GM21381 (cell line): ENCODE results near the gene PMAIP1.
"Not testable (repeated sequence)": the region's sequence is repeated elsewhere in the genome, so short reads cannot be mapped to it uniquely, and the experiment has no call there.

Experiments used
- ATAC-seq: cut with Tn5 transposase; IDR thresholded peaks from one replicate; pipeline ENCODE4 v1.9.1; 2021; ENCODE audit warnings: mild to moderate bottlenecking, moderate library complexity; ENCODE audit not compliant: unreplicated experiment

PMAIP1 gene

DNA sequence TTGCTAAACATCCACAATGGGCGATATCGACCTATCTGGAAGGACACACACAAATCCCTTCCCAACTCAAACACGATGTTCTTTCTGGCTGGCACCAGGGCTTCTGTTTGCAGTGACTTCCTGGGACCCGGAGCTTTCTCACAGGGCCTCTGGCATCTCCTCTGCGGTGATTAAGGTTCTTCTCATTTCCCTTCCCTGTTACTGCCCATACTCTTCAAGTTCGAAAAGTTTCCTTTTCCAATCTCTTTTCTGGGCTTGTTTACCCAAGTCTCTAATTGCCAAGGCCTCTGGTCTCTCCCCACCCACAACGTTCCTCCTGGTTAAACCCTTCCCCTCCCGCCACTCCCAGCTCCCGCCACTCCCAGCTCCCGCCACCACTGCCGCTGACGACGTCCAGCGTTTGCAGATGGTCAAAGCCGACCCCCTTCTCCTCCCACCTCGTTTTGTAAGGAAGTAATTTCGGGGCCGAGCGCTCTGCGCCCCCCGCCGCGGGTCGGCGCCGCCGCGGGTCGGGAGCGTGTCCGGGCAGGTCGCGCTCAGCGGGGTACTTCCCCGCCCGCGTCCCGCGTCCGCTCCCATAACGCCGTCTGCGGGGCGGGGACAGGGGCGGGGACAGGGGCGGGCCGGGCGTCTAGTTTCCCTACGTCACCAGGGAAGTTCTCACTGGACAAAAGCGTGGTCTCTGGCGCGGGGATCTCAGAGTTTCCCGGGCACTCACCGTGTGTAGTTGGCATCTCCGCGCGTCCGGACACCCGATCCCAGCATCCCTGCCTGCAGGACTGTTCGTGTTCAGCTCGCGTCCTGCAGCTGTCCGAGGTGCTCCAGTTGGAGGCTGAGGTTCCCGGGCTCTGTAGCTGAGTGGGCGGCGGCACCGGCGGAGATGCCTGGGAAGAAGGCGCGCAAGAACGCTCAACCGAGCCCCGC, at the start of gene PMAIP1:
PMAIP1 (plus strand) TSS at position 699 of the 924 bp plus-strand sequence; CDS start at position 881, 182 bp downstream.
- peak; percentile 71 for ATAC-seq

DNA sequence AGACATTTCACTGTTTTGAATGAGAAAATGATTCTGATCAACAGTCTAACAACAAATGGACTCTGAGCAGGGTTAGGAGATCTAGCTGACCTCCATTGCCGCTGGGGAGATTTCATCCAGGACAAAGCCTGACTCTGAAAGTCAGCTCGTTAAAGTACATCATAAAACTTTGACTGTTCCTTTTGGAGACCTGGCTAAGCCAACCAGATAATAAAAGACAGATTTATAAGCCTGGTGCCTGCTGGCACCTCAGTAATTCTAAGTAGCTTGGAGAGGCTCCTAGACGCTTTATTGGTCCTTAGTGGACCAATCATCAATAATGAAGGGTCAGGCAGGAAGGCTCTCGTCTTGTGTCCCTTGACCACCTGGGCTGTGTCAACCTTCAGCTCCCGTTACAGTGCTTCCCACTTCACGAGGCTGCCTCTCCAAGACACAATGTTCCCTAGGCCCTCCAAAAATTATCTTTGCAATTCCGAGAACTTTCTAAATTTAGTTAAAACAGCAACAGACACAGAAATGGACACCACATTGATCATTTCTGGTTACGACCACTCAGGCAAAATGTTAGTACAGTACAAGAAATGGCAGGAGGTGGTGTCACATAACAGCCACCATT, 47.9 kb upstream of the PMAIP1 start:
- no peak for ATAC-seq

DNA sequence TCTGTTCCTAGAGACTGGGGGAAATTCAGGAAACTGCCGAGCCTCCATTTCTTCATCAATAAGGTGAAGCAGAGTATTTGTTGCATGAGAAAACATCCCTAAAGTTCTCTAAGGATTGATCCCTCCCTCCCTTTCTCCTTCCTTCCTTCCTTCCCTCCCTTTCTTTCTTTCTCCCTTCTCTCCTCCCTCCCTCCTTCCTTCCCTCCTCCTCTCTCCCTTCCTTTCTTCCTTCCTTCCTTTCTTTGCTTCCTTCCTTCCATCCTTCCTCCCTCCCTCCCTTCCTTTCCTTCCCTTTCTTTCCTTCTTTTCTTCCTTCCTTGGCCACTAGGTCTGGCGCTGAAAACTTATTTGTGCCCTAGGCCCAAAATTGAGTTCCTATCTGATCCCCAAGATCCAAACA, 47.2 kb upstream of the PMAIP1 start:
- no peak for ATAC-seq

DNA sequence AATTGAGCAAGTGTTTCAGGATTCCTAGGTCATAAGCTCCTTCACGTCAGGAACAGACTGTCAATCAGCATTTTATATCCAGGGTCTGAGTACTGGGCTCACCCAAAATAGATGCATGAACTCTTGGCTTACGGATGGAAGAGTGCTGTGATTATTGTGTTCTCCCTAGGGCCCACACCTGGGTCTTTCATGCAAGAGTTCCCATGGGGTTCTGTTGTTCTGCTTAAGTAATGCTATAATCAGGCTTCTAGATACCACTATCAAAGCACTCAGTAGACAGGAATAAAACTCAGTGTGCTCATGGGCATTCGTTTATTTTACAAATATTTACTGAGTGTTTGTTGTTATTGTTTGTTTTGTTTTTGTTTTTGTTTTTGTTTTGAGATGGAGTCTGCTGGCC, 46.4 kb upstream of the PMAIP1 start:
- no peak for ATAC-seq

DNA sequence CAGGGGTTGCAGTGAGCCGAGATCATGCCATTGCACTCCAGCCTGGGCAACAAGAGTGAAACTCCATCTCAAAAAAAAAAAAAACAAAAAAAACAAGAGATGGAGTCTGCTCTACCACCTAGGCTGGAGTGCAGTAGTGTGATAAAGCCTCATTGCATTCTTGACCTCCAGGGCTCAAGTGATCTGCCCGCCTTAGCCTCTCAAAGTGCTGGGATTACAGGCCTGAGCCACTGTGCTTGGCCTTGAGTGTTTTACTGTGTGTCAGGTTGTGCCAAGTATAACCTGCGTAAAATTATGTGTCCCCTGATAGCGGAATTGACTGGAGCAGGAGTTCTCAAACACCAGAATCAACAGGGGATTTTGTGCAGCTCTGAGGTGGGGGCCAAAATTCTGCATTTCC, 45.8 kb upstream of the PMAIP1 start:
- ATAC-seq, result not testable (repeated sequence)

DNA sequence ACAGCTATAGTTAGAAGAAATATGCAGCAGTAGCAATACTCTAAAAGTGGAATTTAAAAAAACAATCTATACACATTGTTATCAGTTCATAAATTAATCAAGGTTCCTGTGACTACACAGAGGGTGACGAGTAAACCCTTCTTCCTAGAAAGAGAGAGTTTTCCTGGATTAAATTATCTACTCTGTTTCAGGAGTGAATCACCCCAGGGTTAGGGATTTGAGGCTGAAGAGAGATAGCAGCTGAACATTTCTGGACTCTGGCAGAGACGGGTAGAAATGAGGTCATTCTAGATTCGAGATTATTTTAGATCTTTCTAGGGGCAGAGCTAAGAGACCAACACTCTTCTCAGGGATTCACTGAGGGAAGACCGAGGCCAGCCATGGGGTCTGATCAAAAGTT, 38.8 kb upstream of the PMAIP1 start:
- no peak for ATAC-seq

DNA sequence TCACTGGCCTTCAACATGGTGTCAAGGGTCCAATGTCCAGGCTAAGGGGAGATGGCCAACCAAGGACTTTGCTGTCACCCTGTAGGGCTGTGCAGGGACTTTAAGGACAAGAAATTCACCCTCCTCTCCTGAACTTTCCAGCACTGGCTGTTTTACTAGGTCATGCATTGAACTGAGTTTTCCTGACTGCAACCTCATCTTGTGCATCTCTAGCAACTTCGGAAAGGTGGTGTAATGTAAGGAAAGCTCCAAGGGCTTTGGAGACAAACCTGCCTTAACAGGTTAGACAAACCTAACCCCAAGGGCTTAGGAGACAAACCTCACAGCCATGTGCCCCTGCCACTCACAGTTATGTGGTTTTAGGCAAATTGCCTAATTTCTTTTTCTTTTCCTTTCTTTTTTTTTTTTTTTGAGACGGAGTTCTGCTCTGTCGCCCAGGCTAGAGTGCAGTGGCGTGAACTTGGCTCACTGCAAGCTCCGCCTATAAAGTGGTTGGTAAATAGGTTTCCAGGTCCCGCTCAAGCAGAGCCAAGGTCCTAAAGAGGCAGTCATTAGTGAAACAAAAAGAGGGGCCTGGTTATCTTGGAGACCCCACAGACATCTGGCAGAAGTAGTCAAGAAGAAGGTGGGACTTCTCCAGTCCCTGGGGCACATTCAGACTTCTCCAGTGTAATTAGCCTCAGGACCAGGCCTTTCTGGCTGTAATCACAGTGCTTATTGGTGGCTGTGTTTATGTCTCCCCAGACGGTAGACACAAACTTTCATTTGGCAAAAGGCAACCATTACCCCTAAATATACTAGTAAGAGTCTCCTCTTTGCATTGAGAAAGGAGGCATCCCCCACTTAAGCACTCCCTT, 37.6 kb upstream of the PMAIP1 start:
- ATAC-seq, result peak; percentile 79

DNA sequence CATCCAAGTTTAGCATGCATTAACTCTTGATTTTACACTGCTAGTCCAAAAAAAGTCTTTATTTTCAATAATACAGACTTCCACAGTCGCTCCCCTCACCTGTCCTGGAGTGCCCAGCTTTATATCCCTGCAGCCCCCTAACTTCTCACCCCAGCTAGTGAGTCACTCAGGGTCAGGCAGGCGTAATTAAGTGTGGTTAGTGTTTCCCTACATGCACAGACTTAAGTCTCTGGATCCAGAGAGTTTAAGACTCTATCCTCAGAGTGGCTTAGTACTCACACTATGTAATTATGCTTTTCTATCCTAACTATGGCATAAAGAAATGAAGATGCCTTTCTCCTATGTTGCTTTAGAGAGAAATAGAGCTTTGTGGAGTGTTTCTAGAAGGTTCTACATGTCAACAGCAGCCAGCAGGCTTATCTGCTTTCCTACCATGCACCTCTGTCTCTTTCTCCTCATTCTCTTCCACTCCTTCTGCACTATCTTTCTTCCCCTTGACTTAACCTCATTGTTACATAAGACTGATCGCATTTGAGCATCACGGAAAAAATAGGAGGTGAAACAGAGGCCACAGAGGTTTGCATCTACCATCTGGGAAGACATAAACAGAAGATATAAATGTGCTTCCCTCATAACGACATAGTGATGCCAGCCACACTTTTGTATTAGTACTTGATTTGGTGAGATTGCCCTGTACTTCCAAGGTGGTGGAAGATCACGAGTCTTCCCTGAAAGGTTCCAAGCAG, 34.4 kb upstream of the PMAIP1 start:
- no peak for ATAC-seq

DNA sequence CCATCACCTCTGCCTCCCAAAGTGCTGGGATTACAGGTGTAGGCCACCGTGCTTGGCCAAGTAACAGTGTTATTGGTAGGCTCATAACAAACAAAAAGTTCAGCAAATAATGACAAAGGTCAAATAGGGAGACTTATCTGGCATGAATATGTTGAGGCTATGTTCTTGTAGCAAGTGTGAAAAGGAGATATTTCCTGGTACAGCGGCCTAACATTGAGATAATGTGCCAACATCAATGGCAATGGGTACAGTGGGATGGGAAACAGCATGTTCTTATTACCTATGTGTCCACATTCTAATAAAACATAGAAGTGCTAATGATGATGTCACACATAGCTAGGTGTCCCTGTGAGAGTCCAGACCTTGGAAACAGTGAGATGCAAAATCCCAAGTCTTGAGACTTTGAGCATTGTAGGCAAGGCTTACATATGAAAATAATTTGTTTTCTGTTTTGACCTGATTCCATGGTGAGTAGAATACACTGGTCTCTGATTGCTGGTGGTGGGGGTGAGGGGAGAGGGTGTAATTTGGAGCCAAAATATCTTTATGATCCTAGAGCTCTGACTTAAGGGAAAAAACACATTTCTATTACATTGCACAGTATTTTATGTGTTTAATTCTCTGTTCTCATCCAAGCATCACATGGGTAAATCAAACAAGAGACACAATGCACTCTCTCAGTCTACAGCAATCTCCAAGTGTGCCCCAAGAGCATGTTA, 33.1 kb upstream of the PMAIP1 start:
- ATAC-seq, result no peak

DNA sequence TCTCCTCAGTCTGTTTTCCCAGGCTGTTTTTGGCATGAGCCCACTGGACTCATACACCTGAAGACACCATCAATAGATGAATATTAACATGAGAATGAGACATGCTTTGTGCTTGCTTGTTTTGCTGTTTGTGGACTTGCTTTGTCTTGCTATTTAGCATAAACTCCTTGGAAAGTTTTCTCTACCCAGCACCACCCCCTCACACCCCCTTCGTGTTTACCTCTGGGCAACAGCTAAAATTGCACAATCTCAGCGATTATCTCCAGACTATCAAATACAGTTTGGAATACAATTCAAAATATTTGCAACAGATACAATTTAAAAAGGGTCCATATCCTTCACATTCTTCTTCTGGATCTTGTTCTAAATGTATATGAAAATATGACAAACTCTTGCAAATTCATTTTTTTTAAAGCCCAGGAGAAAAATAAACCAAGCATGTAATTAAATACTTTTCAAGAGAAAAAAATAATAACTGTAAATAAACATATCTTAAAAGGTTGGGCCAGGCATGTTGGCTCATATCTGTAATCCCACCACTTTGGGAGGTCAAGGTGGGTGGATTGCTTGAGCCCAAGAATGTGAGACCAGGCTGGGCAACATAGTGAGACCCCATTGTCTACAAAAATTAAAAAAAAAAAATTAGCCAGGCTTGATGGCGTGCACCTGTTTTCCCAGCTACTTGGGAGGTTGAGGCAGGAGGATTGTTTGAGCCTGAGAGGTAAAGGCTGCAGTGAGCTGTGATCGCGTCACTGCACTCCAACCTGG, 32.3 kb upstream of the PMAIP1 start:
- no peak for ATAC-seq

DNA sequence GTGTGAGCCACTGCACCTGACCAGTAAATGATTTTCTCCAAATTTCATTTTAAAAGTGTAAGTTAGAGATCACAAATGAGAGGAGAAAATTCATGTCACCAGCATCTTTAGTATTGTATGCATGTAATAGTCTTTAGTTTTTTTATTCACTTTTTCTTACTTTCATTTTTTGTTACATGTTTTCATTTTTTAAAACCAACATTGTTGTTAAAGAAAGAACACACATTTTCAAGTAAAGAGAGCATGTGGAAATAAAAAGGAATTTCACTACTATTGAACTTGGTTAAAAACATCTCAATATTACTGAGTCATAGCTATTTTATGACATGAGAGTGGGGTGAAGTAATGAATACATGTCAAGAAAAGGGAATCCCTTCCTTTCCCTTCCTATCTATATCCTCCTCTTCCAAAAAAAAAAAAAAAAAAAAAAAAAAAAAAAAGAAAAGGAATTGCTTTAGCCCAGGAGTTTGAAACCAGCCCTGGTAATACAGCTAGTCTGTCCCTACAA, 29.1 kb upstream of the PMAIP1 start:
- ATAC-seq, result no peak

DNA sequence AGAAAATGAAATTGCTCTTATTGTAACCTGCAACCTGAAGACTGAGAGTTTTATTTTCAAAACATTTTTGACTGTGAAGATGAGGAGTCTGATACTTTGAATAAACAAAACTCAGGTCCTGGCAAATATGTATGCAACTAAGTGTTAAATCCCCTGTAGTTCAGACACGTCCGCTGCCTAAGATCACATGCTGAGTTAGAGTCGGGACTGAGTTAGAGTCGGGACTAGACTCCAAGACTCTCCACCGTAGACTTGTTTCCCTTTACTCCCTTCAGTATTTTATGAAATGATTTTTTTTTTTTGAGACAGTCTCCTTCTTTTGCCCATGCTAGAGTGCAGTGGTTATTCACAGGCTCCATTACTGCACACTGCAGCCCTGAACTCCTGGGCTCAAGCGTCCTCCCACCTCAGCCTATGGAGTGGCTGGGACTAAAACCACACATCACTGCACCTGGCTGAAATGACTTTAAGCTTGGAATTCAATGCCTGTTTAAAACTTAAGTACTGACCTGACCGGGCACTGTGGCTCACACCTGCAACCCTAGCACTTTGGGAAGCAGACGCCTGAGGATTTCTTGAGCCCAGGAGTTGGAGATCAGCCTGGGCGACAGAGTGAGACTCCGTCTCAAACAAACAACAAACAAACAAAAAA, 28.0 kb upstream of the PMAIP1 start:
- ATAC-seq, result no peak

DNA sequence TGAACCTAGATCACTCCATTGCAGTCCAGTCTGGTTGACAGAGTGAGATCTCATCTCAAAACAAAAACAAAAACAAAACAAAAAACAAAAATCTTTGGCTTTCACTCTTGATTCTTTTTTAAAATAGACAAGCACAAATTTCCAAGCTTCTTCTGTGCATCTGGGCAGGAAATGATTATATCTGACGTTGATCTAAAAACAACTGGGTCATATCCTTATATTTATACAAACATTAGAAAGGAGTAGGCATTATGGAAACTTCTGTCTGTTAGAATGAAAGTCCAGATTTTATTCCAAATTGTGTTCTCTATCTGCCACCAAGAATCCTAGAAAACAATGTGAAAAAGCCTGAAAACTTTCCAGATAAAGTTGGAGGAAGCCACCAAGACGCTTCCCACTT, 26.2 kb upstream of the PMAIP1 start:
- ATAC-seq, result no peak

DNA sequence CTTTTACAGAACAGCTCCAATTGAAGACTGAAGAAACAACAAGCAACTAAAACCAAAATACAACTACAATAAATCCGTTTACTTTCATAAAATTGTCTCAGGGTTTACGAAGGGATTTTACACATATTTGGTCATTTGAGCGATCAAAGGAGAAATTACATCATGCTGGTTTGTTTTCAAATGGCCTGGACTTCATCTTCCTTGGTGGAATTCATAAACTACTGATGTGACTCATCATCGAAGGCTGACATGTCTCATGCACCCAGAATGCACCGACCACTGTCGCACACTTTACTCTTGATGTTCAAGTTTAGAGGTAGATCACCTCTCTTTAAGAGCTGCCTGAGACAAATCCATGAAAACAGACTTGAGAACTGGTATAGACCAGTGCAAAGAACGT, 25.6 kb upstream of the PMAIP1 start:
- no peak for ATAC-seq

DNA sequence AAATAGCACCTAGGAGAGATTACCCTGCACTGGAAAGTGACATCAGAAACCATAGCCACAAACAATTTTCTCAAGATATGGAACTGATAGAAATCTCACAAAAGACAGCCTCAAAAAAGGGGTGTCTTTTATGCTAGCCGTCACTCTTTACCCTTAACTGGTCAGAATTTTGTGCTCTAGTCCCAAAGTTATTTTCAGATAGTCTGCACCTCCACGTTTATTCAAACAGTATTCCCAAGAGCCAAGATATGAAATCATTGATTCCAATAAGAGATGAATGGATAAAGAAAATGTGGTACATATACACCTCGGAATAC, 23.5 kb upstream of the PMAIP1 start:
- ATAC-seq, result peak; percentile 73

DNA sequence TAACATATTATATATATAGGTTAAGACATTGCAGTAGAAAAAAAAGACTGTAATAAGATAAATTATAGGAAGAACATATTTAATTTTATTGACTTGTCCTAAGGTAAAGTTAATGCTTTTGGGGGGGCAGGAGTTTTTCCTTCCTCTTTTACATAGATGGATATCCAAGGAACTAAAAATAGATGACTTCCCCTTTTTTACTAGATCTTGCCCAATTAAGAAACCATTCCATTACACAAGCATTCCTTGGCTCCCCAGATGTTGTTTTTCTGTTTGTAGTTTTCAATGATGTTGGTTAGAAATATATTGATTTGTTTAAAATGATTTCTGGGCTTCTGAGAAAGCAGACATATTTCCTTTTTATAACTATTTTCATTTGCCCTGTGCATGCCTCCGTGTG, 22.4 kb upstream of the PMAIP1 start:
- ATAC-seq, result no peak

DNA sequence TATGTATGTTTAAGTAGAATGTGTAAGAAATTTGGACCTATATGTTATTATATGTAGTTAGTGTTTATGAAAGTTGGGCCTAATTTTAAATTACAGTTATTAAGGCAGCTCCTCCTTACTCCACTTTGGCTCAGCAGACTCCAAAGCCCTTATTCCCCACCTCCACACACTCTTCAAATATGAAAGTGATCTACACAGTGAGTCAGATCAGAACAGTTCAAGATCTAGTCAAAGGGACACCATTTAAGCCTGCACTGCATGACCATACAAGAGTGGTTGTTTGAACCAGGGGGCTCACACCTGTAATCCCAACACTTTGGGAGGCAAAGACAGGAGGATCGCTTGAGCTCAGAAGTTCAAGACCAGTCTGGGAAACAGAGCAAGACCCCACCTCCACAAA, 21.2 kb upstream of the PMAIP1 start:
- ATAC-seq, result no peak

DNA sequence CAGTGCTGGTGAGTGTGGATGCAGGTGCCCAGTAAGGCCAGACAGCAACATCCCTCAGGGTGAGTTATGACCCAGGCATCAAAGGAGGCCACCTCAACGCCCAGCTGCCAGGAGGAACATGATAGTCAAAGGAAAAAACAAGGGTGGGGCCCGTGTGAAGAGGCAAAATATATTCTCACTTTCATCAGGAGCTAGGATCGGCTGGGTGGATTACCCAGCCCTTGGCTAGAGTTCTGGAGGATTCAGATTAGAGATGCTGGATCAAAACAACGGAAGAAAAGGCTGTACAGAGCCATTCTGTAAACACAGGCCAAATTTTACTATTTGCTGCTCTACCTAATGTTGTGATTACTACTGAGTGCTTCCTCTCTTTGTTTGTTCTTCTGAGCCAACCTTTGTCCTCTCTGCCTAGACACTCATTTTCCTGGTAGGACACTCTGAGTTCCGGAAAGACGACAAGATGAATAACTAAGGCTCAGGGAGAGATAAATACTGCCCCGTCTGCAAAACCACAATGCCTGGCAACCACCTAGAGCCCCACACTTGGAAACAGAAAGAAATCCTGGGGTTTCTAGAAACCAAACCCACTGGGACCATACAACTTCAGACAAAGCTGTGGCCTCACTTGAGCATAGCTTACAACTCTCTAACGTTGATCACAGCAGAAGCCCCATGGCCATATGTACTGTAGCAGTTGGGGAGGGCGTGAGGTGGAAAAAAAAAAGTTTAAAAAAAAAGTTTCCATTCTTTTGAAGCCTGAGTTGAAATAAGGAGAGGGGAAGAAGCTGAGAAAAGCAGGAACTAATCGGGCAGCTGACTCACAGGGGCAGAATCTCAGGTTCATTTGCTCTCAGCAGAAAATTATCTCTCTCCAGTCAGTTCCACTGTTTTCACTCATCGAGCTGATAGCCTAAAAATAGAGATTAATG, 17.8 kb upstream of the PMAIP1 start:
- peak; percentile 37 for ATAC-seq
